HL-60 (cell line): ENCODE results near the gene ZNRF1.
"Not testable (repeated sequence)": the region's sequence is repeated elsewhere in the genome, so short reads cannot be mapped to it uniquely, and the experiment has no call there.

Source experiments
- GABPA ChIP-seq: IDR thresholded peaks from 2 replicates; pipeline ENCODE4 v1.6.1; 2012; ENCODE audit warnings: low read depth
- POLR2AphosphoS5 ChIP-seq: IDR thresholded peaks from 2 replicates; pipeline ENCODE4 v1.6.1; 2012; ENCODE audit warnings: low read depth
- SPI1 ChIP-seq: IDR thresholded peaks from 2 replicates; pipeline ENCODE4 v1.6.1; 2012; ENCODE audit warnings: low read depth, mild to moderate bottlenecking, borderline replicate concordance
- TF ChIP-seq, protein P1 (sequence below): IDR thresholded peaks from one replicate; pipeline ENCODE4 v1.5.1; 2011; ENCODE audit warnings: low read length, control low read depth, inconsistent platforms; ENCODE audit not compliant: insufficient read depth
- TF ChIP-seq, protein P2 (sequence below): IDR thresholded peaks from 2 replicates; pipeline ENCODE4 v1.6.1; 2012; ENCODE audit warnings: low read depth; ENCODE audit not compliant: insufficient replicate concordance

DNA sequence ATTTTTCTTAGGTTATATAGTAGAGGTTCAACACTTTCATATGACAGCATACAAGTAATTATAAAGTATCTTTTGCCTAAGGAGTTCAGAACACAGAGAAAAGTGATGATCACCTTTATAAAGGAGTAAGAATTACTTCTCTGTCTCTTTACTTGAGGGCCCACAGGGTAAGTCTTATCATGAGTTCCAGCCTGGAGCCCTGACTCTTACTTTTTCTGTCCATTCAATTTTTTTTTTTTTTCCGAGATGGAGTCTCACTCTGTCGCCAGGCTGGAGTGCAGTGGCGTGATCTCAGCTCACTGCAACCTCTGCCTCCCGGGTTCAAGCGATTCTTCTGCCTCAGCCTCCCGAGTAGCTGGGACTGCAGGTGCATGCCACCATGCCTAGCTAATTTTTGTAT is 14.3 kb downstream of the ZNRF1 start:
- TF ChIP-seq POLR2AphosphoS5, SPI1, GABPA: not testable (repeated sequence)
- TF ChIP-seq, protein P1, sequence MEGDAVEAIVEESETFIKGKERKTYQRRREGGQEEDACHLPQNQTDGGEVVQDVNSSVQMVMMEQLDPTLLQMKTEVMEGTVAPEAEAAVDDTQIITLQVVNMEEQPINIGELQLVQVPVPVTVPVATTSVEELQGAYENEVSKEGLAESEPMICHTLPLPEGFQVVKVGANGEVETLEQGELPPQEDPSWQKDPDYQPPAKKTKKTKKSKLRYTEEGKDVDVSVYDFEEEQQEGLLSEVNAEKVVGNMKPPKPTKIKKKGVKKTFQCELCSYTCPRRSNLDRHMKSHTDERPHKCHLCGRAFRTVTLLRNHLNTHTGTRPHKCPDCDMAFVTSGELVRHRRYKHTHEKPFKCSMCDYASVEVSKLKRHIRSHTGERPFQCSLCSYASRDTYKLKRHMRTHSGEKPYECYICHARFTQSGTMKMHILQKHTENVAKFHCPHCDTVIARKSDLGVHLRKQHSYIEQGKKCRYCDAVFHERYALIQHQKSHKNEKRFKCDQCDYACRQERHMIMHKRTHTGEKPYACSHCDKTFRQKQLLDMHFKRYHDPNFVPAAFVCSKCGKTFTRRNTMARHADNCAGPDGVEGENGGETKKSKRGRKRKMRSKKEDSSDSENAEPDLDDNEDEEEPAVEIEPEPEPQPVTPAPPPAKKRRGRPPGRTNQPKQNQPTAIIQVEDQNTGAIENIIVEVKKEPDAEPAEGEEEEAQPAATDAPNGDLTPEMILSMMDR: not testable (repeated sequence)
- TF ChIP-seq, protein P2, sequence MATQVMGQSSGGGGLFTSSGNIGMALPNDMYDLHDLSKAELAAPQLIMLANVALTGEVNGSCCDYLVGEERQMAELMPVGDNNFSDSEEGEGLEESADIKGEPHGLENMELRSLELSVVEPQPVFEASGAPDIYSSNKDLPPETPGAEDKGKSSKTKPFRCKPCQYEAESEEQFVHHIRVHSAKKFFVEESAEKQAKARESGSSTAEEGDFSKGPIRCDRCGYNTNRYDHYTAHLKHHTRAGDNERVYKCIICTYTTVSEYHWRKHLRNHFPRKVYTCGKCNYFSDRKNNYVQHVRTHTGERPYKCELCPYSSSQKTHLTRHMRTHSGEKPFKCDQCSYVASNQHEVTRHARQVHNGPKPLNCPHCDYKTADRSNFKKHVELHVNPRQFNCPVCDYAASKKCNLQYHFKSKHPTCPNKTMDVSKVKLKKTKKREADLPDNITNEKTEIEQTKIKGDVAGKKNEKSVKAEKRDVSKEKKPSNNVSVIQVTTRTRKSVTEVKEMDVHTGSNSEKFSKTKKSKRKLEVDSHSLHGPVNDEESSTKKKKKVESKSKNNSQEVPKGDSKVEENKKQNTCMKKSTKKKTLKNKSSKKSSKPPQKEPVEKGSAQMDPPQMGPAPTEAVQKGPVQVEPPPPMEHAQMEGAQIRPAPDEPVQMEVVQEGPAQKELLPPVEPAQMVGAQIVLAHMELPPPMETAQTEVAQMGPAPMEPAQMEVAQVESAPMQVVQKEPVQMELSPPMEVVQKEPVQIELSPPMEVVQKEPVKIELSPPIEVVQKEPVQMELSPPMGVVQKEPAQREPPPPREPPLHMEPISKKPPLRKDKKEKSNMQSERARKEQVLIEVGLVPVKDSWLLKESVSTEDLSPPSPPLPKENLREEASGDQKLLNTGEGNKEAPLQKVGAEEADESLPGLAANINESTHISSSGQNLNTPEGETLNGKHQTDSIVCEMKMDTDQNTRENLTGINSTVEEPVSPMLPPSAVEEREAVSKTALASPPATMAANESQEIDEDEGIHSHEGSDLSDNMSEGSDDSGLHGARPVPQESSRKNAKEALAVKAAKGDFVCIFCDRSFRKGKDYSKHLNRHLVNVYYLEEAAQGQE: not testable (repeated sequence)
